ENCODE measurements around the gene MOAP1. TPM values are rescaled to one million over a fixed set of nuclear protein-coding genes. Genes with fewer than 3 reads are reported as not detected.
A peak's percentile ranks its signal among the peaks of the same experiment; 100 is the strongest.

The MOAP1 gene
- total and polyA plus RNA-seq, 2 of the 8 experiments (the other 6 are each of a cell fraction or from before 2014, with no cell fraction given) = 18.3 to 20.1 TPM

DNA sequence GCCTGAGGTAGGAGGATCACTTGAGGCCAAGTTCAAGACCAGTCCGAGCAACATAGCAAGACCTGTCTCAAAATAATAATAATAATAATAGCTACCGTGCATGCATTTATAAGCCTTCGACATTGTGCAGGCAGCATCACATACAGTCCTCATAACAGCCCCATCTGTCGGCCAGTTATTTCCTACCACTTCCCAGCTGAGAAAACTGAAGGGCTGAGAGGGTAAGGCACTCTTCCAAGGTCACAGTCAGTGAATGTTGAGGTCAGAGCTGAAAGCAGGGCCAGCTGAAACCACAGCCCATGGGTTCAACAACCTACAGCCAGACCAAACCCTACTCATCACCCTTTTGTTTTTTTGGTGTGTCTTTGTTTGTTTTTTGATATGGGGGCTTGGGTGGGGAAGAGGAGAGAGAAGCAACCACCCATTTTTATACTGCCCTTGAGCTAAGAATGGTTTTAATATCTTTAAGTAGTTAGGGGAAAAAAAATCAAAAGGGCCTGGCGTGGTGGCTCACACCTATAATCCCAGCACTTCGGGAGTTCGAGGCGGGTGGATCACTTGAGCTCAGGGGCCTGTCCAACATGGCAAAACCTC is 52.1 kb downstream of the MOAP1 start:
- no peak overlapping the region for H2BK12ac ChIP-seq (ENCODE audit: low read depth, low read length)
- WGBS, 2 experiments (ENCODE audit: extremely low coverage in 1 of 2, insufficient coverage in 1 of 2, insufficient read length in 1 of 2, insufficient replicate concordance in 2 of 2, low coverage in 1 of 2, low lambda C conversion rate in 2 of 2, missing lambda C conversion rate in 1 of 2) = 79% methylated on average over 8 of the region's 8 CpGs; no CpG with 5 or more reads in 1 of the 2 experiments
- TF ChIP-seq, protein P1, sequence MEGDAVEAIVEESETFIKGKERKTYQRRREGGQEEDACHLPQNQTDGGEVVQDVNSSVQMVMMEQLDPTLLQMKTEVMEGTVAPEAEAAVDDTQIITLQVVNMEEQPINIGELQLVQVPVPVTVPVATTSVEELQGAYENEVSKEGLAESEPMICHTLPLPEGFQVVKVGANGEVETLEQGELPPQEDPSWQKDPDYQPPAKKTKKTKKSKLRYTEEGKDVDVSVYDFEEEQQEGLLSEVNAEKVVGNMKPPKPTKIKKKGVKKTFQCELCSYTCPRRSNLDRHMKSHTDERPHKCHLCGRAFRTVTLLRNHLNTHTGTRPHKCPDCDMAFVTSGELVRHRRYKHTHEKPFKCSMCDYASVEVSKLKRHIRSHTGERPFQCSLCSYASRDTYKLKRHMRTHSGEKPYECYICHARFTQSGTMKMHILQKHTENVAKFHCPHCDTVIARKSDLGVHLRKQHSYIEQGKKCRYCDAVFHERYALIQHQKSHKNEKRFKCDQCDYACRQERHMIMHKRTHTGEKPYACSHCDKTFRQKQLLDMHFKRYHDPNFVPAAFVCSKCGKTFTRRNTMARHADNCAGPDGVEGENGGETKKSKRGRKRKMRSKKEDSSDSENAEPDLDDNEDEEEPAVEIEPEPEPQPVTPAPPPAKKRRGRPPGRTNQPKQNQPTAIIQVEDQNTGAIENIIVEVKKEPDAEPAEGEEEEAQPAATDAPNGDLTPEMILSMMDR (IDR thresholded peaks at IDR 0.05; ENCODE audit: control extremely low read depth in 1 of 3, insufficient read depth in 1 of 3, low read depth in 1 of 3, low read length in 3 of 3) = peak; percentile 42 to 66 (median 48); a peak in 3 of 4 replicates
- TF ChIP-seq RAD21 (IDR thresholded peaks at IDR 0.05 in 1 of 2, conservative IDR thresholded peaks at IDR 0.05 in 1 of 2; ENCODE audit: low read depth in 2 of 2, low read length in 2 of 2) = peak; percentile 15 to 31; a peak in 1 of 4 replicates
- no peak for TF ChIP-seq POLR2A (IDR thresholded peaks at IDR 0.05; ENCODE audit: control extremely low read depth in 1 of 2, low read depth in 2 of 2, low read length in 2 of 2)
- no peaks in the 10 kb centered on the region for H3K27me3 ChIP-seq (replicated peaks in 1 of 4; ENCODE audit: control insufficient read depth in 3 of 4, extremely low read depth in 1 of 4, insufficient read depth in 3 of 4, low read length in 3 of 4)
- no peak overlapping the region for H3K18ac ChIP-seq (ENCODE audit: extremely low read depth, low read length)
- H3K4ac ChIP-seq (replicated peaks; ENCODE audit: insufficient read length, low read depth, low read length) = no peak overlapping the region
- H3K4me3 ChIP-seq (ENCODE audit: extremely low read depth in 1 of 4, insufficient read depth in 2 of 4, low read depth in 3 of 4, low read length in 4 of 4) = no peak overlapping the region
- no peak overlapping the region for H2BK20ac ChIP-seq (ENCODE audit: low read length)
- H3K79me1 ChIP-seq (ENCODE audit: low read depth, low read length) = no peaks in the 10 kb centered on the region
- no peak overlapping the region for H2AK5ac ChIP-seq (ENCODE audit: low read depth, low read length)
- H3K4me2 ChIP-seq (ENCODE audit: insufficient read depth in 1 of 2, low read depth in 2 of 2, low read length in 2 of 2) = no peak overlapping the region
- H4K8ac ChIP-seq (ENCODE audit: extremely low read depth, insufficient read depth, low read length) = no peak overlapping the region
- FAIRE-seq (peak; percentile 39), DNase-seq (ENCODE audit: low read depth in 1 of 2, low spot score in 2 of 2) (no peak)
- H3K14ac ChIP-seq (ENCODE audit: insufficient read length) = no peak overlapping the region
- no peak overlapping the region for H3K56ac ChIP-seq (replicated peaks; ENCODE audit: insufficient read length, low read depth, low read length)
- no peaks in the 10 kb centered on the region; a peak in 1 of 7 replicates for H3K4me1 ChIP-seq (replicated peaks in 1 of 4; ENCODE audit: control insufficient read depth in 3 of 4, insufficient read depth in 4 of 4, low read length in 3 of 4)
- H3K23ac ChIP-seq (ENCODE audit: insufficient read length) = no peak overlapping the region
- no peaks in the 10 kb centered on the region for H3K23me2 ChIP-seq (ENCODE audit: low read depth, low read length)
- CTCF ChIA-PET (ENCODE audit: partially characterized antibody) = interaction anchor here (0.6 to 4.8 kb wide), 46 partner anchors 9 to 507 kb away, joined by 3 to 69 read pairs (median 4); partner anchors contain the start of genes GON7 and UBR7
- no peak overlapping the region for H2AFZ ChIP-seq (ENCODE audit: low read length)
- POLR2A ChIA-PET (ENCODE audit: partially characterized antibody) = interaction anchor here (0.6 to 3.2 kb wide), 3 partner anchors 16 to 46 kb away, joined by 3 to 12 read pairs (median 5); no protein-coding TSS in a partner anchor
- no peak overlapping the region for H4K91ac ChIP-seq (replicated peaks; ENCODE audit: insufficient read length, low read length)
- no peak overlapping the region for H3K27ac ChIP-seq (ENCODE audit: low read depth, low read length)
- H3K9me3 ChIP-seq (ENCODE audit: insufficient read depth in 2 of 2, low read depth in 1 of 2, low read length in 1 of 2) = no peaks in the 10 kb centered on the region
- H2BK15ac ChIP-seq (ENCODE audit: low read length) = no peak overlapping the region
- no peak overlapping the region for H2BK120ac ChIP-seq (replicated peaks; ENCODE audit: low read depth, low read length)
- H4K5ac ChIP-seq (ENCODE audit: insufficient read length, low read depth, low read length) = no peak overlapping the region
- H2BK5ac ChIP-seq (ENCODE audit: low read depth, low read length) = no peak overlapping the region
- H3K9ac ChIP-seq (replicated peaks in 1 of 4; ENCODE audit: extremely low read depth in 1 of 4, low read depth in 3 of 4, low read length in 3 of 4) = no peak overlapping the region
- no peaks in the 10 kb centered on the region for H3K79me2 ChIP-seq (ENCODE audit: control insufficient read depth in 1 of 2, insufficient read depth in 2 of 2, low read length in 2 of 2)
- H3K36me3 ChIP-seq (ENCODE audit: control insufficient read depth in 2 of 4, insufficient read depth in 4 of 4, low read length in 3 of 4) = no peaks in the 10 kb centered on the region
- H4K20me1 ChIP-seq (replicated peaks in 1 of 2; ENCODE audit: control insufficient read depth in 1 of 2, insufficient read depth in 2 of 2, low read length in 2 of 2) = no peaks in the 10 kb centered on the region
